ENCODE data around the gene CILP.

The CILP gene

GRCh38 chr15:65221697-65222096, 10.4 kb upstream of the CILP start:
- DNase-seq = no peak

DNA sequence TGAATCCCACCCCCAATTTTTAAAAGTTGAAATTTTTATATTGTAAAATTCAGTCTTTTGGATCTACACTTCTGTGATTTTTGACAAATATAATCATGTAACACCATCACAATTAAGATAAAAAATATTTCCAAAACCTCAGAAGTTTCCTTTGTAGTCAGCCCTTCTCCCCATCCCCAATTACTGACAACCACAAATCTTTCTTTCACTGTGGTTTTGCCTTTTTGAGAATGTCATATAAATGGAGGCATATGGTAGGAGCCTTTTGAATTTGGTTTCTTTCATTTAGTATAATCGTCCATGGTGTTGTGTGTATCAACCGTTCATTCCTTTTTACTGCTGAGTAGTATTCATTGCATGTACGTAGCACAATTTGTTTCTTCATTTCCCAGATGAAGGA, 7.9 kb upstream of the CILP start:
- DNase-seq = no peak

- no peak for DNase-seq
Measured at GRCh38 chr15:65217526-65218482, 6.5 kb upstream of the CILP start.

- DNase-seq = no peak
Measured at GRCh38 chr15:65215496-65215895, 4.2 kb upstream of the CILP start.

- no peak for DNase-seq
Measured at GRCh38 chr15:65214010-65214409, 2.7 kb upstream of the CILP start.

DNA sequence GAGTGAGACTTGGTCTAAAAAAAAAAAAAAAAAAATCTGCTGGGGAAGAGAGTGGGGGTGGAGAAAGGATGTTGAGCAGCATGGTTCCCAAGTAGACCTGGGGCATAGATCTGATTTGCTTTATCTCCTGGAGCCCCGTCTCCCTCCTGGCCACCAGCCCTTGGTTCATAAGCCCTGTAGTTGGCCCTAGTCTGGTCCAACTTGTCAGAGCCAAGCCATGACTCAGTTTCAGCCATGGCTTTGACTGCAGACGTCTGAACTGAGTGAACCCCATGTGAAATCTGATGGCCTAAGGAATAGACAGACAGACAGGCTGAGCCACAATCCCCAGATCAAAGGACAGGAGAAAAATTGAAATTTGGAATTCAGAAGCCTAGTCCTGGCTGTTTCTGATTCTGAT, 2.0 kb upstream of the CILP start:
- DNase-seq = no peak

GRCh38 chr15:65212097-65212496, 824 bp upstream of the CILP start:
- DNase-seq = no peak

DNA sequence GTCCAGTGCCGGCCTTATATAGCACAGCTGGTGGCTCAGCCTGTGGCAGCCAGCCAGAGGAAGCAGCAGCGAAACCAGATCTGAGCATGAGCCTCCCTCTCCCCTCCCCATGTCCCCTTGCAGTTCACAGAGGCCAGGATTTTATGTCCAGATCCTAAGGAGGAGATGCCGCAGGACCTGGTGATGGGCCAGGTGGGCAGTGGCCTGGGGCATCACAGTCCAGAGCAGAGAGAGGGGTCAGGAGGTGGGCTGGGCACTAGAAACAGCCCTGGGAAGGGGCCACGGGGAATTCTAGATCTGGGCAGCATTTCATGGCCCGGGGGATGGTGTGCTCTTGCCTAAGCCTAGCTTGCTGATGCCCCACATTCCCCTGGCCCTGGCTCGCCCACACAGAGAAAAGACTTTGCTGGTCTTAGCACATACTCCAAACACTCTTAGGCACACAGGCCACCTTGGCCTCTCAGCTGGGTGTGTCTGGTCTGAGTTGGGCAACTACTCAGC, 259 bp upstream of the CILP start:
- no peak for DNase-seq

- DNase-seq = no peak
Measured at GRCh38 chr15:65209701-65210643, 1.3 kb downstream of the CILP start.

GRCh38 chr15:65208647-65209046, 2.6 kb downstream of the CILP start:
- DNase-seq = no peak

GRCh38 chr15:65207280-65207840, 3.9 kb downstream of the CILP start:
- no peak for DNase-seq

DNA sequence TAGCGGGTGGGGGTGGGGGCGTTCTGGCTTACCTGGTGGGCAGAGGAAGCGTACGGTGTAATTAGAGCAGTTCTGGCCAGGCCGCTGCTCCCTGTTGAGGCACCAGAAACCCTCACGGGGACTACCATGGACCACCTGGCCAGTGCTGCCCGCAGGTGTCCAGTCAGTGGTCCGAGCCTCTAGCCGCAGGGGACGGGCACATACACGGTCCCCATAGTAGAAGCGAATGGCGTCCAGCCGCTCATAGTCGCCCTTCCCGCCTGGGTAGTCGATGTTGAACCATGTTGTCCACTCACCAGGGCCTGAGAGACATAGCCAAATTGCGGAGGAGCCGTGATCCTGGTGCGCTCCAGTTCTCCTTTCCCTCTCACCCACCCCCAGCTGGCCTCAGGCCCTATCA, 4.5 kb downstream of the CILP start:
- DNase-seq = no peak

- no peak for DNase-seq
Measured at GRCh38 chr15:65204931-65205660, 6.2 kb downstream of the CILP start.

- DNase-seq = no peak
Measured at GRCh38 chr15:65204236-65204930, 6.9 kb downstream of the CILP start.

DNA sequence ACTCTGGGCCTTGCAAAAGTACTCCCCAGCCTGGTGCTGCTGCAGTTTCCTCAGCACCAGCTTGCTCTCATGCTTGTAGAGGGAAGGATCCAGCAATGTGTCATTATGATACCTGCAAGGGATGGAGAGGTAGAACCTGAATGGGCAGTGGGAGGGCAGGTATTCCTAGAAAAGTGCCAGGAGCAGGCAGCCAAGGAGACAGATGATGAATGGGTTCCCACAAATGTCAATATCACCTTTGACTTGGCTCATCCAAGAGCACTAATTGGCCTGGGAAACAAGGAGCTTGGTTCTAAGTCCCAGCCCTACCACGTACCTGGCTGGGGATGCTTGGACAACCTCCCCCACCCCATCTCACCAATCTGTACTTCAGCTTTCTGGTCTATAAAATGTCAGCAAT, 9.4 kb downstream of the CILP start:
- DNase-seq = no peak

DNA sequence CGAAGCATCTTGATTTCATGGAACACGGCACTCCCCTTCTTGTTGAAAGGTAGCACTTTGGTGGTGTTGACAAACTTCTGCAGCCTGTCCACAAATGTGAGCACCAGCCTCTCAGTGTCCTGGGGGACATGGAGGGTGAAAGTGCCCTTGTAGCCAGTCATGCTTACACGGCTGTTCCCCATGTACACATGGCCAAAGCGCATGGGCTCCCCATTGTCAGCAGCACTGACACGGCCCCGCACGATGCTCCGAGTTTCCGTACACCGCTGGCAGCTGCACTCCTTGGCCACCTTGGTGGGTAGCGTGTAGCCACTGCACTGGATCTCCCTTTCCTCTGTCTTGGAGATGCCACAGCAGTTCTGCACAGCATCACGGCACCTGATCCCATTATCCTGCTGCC, 12.7 kb downstream of the CILP start:
- DNase-seq = no peak

DNA sequence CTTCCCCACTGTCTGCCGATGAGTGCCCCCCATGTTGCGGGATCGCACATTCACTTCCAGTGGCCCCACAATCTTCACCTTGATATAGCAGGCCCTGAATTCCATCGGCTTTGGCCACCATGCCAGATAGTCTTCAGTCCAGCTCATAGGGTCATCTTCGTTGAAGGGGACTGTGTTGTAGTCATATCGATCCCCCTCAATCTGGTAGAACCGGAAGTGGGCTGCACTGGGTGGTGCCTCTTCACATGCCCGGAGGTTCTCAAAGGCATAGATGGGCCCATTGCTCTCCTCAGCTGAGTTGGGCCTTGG, 14.0 kb downstream of the CILP start:
- DNase-seq = no peak

- no peak for DNase-seq
Measured at GRCh38 chr15:65196637-65197336, 14.5 kb downstream of the CILP start.

GRCh38 chr15:65195548-65195923, 15.7 kb downstream of the CILP start:
- DNase-seq = no peak

- no peak for DNase-seq
Measured at GRCh38 chr15:65194826-65195547, 16.3 kb downstream of the CILP start.

DNA sequence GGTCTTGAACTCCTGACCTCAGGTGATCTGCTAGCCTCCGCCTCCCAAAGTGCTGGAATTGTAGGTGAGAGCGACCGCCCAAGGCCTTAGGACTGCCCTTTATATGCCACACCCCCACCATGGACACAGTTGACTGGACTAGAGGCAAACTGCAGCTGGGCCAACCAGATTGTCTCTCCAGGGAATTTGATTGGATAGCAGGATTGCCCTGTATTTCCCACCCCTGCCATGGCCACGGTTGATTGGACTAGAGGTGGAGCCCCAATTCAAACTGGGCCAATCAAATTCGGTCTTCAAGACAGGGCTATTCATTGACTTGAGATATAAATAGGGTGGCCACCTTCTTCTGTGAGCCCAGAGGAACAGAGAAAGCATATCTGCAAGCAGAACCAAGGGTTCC, 19.3 kb downstream of the CILP start:
- no peak for DNase-seq

All from NCI-H748 treated with DMSO at 0.1 percent for 48 hours (cell line).